ENCODE data around the gene ZNRF3.
"Not testable (repeated sequence)": the region's sequence is repeated elsewhere in the genome, so short reads cannot be mapped to it uniquely, and the experiment has no call there.

ZNRF3 gene

DNA sequence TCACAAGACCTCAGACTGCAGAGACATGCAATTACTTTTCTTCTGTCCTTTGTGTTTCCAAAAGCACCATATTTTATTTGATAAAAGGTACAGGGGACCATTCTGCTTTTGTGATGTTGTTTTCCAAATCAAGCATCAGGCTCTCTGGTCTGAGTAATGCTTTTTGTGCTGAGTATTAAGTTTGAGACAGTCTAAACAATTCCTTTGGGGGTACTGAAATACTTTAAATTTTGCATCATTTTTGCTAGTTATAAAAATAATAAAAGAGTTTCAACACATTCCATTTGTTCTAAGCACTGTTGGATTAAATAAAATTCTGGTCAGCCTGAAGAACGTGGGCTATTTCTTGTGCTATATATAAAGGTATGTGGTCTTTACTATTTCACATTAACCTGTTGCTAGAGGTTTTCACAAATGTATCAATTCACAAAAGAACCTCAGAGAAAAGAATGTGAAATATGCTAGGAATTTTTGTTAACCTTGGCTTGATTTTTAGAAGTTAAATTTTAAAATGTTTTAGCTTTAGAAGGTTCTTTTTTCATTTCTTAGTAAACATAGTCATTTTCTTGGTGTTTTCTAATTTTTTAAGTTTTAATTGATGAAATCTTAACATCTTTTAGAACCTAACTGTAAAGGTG is 116.7 kb downstream of the ZNRF3 start:
- Mint-ChIP-seq H3K4me1 (ENCODE audit: low read depth) (peaks cover 2% of the 10 kb centered on the region), H3K36me3 (no peaks in the 10 kb centered on the region), H3K9me3 (ENCODE audit: low read depth) (no peaks in the 10 kb centered on the region), H3K27me3 (peaks cover 11% of the 10 kb centered on the region), H3K4me3 (no peak overlapping the region), H3K27ac (no peak overlapping the region)

DNA sequence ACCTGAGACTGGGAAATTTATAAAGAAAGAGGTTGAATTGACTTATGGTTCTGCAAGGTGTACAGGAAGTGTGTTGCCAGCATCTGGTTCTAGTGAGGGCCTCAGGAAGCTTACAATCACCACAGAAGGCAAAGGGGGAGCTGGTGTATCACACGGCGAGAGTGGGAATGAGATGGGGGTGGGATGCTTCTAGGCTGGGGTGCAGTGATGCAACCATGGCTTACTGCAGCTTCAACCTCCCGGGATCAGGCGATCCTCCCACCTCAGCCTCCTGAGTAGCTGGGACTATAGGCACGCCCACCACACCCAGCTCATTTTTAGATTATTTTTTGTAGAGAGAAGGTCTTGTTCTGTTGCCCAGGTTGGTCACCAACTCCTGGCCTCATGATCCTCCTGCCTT is 117.3 kb downstream of the ZNRF3 start:
- H3K27ac Mint-ChIP-seq = no peak overlapping the region
- H3K36me3 Mint-ChIP-seq = no peaks in the 10 kb centered on the region
- H3K9me3 Mint-ChIP-seq (ENCODE audit: low read depth) = no peaks in the 10 kb centered on the region
- H3K4me3 Mint-ChIP-seq = no peak overlapping the region
- peaks cover 3% of the 10 kb centered on the region for H3K4me1 Mint-ChIP-seq (ENCODE audit: low read depth)
- H3K27me3 Mint-ChIP-seq = peaks cover 14% of the 10 kb centered on the region

DNA sequence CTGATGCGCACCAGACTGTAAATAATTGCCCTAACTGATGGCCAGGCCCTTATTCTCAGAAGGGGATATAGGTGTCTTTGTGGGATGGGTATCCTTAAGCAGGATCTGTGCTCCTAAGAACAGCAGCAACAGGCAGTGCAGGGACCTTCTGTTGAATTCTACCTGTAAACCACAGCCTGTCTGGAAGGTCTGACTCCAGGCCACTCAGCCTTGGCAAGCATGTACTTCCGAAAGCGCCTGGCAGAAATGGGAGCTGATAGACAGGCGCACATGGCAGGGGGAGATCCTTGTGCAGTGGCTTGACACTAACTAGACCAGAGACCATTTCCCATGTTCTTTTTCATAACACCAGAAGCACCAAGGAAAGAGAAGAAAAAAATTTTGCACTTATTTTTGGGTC is 119.2 kb downstream of the ZNRF3 start:
- no peaks in the 10 kb centered on the region for H3K9me3 Mint-ChIP-seq (ENCODE audit: low read depth)
- no peak overlapping the region for H3K4me3 Mint-ChIP-seq
- H3K27me3 Mint-ChIP-seq = peaks cover 16% of the 10 kb centered on the region
- peaks cover 3% of the 10 kb centered on the region for H3K4me1 Mint-ChIP-seq (ENCODE audit: low read depth)
- no peak overlapping the region for H3K27ac Mint-ChIP-seq
- H3K36me3 Mint-ChIP-seq = no peaks in the 10 kb centered on the region

DNA sequence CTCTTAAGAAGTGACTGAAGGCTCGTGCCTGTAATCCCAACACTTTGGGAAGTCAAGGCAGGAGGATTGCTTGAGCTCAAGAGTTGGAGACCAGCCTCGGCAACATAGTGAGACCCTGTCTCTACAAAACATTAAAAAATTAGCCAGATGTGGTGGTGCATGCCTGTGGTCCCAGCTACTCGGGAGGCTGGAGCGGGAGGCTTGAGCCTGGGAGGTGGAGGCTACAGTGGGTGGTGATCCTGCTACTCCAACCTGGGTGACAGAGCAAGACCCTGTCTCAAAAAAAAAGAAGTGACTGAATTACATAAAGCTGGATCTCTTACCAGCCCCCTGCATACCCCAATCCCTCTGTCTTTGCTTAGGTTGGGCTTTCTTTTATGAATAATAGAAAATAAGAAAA is 120.2 kb downstream of the ZNRF3 start:
- Mint-ChIP-seq H3K4me3 (no peak overlapping the region), H3K27ac (no peak overlapping the region), H3K9me3 (ENCODE audit: low read depth) (no peaks in the 10 kb centered on the region), H3K36me3 (no peaks in the 10 kb centered on the region), H3K4me1 (ENCODE audit: low read depth) (peaks cover 3% of the 10 kb centered on the region), H3K27me3 (peaks cover 18% of the 10 kb centered on the region)

DNA sequence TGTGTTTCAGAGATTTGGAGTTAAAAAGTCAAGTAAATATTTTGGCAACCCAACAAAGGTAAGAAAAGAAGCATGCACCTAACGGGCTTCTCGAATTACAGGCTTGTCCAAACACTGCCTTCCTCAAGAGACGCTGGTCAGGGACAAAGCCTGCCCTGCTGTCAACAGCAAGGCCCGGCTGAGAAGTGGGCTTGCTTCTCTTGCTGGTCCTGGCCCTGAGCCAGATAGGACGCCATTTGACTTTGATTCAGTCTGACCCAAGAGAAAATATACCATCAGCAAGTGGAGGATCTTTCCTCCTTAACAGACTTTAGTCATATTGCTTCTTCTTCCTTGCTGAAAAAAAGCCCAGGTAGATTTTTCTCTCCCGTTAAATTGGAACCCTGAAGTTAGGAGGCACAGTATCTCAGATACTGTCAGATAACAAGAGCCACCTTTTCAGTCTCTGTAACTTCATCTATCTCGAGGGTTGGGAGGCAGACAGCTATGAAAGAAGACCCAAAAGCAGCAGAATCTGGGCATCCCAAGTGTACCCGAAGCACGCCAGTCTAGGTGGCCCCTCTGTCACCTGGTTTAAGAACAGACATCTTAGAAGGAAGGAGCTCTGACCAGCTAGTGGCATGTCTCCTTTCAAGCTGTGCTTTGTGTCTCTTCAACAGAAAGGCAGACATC is 120.7 kb downstream of the ZNRF3 start:
- no peak overlapping the region for H3K27ac Mint-ChIP-seq
- H3K4me3 Mint-ChIP-seq = no peak overlapping the region
- peaks cover 18% of the 10 kb centered on the region for H3K27me3 Mint-ChIP-seq
- peaks cover 2% of the 10 kb centered on the region for H3K36me3 Mint-ChIP-seq
- H3K4me1 Mint-ChIP-seq (ENCODE audit: low read depth) = peaks cover 3% of the 10 kb centered on the region
- H3K9me3 Mint-ChIP-seq (ENCODE audit: low read depth) = no peaks in the 10 kb centered on the region

DNA sequence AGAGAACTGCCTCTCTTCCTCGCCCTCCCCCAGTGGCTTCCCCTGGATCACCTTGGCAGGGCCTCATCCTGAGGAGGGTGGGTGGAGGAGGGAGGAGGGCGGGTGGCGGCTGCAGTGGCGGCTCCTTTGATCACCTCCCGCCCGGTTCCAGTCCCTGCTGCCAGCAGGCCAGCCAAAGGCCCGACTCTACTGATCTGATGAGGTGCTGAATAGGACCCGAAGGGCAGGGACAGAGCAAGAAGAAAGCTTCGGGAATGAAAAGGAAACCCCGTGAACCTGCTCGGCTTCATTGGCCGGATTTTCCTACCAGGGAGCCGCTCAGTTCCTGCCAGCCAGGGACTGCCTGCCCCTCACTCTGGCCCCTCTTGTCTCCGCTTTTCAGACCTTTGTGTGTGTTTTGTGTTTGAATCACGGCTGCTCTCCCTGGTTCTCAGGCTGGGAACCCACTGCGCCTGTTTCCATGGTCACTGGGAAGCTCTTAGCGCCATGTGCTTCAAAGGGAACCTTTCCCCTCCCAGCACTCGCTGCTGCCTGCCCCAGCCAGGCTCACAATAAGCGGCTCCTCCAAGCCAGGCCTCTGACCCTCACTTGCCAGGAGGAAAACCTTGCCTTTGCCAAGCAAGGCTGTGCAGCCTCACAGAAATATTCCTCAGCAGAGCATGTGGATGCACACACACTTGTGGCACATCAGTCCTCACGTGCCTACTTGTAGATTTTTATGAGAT is 121.4 kb downstream of the ZNRF3 start:
- Mint-ChIP-seq H3K9me3 (ENCODE audit: low read depth) (no peaks in the 10 kb centered on the region), H3K4me3 (no peak overlapping the region), H3K27me3 (peaks cover 18% of the 10 kb centered on the region), H3K27ac (no peak overlapping the region), H3K4me1 (ENCODE audit: low read depth) (peaks cover 3% of the 10 kb centered on the region), H3K36me3 (peaks cover 3% of the 10 kb centered on the region)

DNA sequence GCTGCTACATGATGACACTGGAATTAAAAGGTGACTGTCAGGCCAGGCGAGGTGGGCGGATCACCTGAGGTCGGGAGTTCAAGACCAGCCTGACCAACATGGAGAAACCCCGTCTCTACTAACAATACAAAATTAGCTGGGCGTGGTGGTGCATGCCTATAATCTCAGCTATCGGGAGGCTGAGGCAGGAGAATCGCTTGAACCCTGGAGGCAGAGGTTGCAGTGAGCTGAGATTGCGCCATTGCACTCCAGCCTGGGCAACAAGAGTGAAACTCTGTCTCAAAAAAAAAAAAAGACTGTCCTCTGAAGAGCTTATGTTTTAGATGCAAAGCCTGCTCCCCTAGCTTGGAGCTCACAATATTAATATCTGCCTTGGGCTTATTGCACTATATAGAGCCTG is 122.4 kb downstream of the ZNRF3 start:
- H3K9me3 Mint-ChIP-seq (ENCODE audit: low read depth); H3K36me3 Mint-ChIP-seq; H3K4me1 Mint-ChIP-seq (ENCODE audit: low read depth); H3K27ac Mint-ChIP-seq; H3K4me3 Mint-ChIP-seq: not testable (repeated sequence)
- peaks cover 17% of the 10 kb centered on the region for H3K27me3 Mint-ChIP-seq

DNA sequence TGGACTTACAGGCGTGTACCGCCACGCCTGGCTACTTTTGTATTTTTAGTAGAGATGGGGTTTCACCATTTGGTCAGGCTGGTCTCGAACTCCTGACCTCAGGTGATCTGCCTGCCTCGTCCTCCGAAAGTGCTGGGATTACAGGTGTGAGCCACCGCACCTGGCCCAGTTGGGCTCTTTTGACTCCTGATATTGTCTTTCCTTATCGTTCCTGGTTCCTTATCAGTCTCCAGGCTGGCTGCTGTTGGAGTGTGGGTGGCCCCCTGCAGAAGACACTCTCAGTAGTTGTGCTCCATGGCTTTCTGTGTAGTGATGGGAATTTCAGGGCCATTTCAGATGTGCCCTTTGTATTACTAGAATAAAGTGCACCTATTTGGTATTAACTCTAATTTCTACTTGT is 123.0 kb downstream of the ZNRF3 start:
- Mint-ChIP-seq H3K4me3 (no peak overlapping the region), H3K36me3 (peaks cover 5% of the 10 kb centered on the region), H3K4me1 (ENCODE audit: low read depth) (peaks cover 3% of the 10 kb centered on the region), H3K9me3 (ENCODE audit: low read depth) (no peaks in the 10 kb centered on the region), H3K27ac (no peak overlapping the region), H3K27me3 (peaks cover 22% of the 10 kb centered on the region)

DNA sequence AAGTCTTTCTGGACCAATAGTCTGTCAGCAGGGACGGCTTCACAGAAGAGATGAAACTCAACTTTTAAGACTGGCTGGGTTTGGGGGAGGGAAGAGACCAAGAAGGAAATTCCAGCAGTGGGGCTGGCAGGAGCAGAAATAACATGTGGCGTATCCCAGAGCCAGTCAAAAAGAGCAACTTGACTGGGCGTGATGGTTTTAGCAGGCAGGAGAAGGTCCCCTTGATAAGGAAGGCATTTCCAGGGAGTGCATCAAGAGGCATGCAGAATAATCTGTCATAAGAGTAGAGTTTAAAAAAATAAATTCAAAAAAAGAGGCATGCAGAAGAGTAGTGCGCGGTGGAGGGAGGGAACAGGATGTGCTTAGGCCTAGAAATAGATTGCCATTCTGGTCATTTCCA is 125.8 kb downstream of the ZNRF3 start:
- Mint-ChIP-seq H3K36me3 (peaks cover 11% of the 10 kb centered on the region), H3K27ac (no peak overlapping the region), H3K27me3 (peaks cover 27% of the 10 kb centered on the region), H3K4me3 (no peak overlapping the region), H3K4me1 (ENCODE audit: low read depth) (peaks cover 3% of the 10 kb centered on the region), H3K9me3 (ENCODE audit: low read depth) (no peaks in the 10 kb centered on the region)

DNA sequence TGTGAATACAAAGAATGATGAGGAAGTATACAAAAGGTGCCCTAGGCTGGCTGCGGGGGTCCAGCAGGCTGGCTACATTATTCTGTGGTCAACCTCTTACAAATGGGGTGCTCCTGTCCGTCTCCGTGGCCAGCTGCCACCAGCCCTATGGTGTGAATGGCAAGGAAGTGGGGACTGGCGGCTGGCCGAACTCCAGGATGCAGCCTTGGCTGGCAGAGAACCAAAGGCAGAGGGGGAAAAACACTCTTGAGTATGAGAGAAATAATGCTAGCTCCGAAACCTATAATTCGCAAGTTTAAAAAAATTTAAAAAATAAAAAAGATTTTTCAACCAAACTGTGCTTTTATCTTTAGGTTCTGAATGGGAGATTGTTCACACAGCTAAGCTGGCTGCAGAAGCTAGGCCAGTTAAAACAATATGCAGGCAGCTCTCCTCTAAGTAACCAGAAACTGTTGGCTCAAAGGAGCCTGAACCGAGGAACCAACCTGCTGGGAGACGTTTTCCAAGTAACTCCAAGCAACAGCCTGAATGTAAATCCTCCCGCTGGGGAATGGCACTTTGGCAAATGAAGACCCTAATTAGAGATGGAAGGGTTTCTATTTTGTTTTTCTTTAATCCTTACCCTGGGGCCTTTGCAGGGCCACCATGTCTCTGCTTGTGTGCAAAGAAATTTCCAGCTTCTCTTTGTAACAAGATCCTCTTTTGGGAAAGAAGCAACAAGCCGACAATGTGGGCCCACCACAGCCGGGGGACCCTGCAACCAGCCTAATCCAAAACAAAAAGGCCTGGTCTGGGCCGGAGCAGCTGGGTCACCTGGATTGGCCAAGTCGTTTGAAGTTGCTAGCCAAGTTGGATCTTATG is 128.1 kb downstream of the ZNRF3 start:
- peaks cover 11% of the 10 kb centered on the region for H3K36me3 Mint-ChIP-seq
- H3K27me3 Mint-ChIP-seq = peaks cover 24% of the 10 kb centered on the region
- H3K9me3 Mint-ChIP-seq (ENCODE audit: low read depth) = no peaks in the 10 kb centered on the region
- H3K27ac Mint-ChIP-seq = no peak overlapping the region
- H3K4me3 Mint-ChIP-seq = no peak overlapping the region
- peaks cover 4% of the 10 kb centered on the region for H3K4me1 Mint-ChIP-seq (ENCODE audit: low read depth)

DNA sequence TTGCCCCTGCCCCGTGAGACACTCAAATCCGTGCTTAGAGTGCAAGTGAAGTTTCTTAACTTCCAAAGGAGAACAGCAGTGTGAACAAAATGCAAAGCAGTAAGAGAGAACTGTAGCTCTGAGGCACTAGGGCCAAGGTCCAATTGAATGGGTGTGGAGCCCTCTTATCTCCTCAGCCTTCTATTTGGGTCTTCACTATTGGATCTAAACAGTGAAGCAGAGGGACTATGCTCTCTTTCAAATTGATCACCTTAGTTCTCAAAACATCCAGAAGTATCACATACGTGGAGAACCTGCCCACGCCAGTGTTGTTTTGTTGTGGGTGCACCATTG is 128.7 kb downstream of the ZNRF3 start:
- Mint-ChIP-seq H3K4me1 (ENCODE audit: low read depth) (peaks cover 4% of the 10 kb centered on the region), H3K27me3 (peaks cover 19% of the 10 kb centered on the region), H3K27ac (no peak overlapping the region), H3K36me3 (peaks cover 11% of the 10 kb centered on the region), H3K9me3 (ENCODE audit: low read depth) (no peaks in the 10 kb centered on the region), H3K4me3 (no peak overlapping the region)

DNA sequence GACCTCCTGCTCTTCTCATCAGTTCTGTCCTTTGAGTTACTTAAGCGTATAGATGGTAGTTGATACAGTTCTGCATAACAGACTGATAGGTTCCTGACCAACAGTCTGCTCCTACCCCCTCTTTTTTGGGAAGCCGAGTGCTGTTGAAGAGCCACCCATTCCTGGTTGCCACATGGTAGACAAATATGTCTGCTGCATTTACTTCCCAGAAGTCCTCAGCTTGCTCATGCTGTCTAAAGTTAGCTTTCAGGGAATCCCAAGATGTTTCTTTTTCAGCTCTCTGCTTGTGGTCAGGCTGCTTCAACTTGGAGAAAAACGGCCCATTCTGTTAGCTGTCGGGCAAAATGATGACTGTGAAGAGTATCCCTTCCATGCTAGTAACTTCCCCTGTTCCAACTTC is 129.6 kb downstream of the ZNRF3 start:
- Mint-ChIP-seq H3K4me1 (ENCODE audit: low read depth) (peaks cover 4% of the 10 kb centered on the region), H3K27me3 (peaks cover 27% of the 10 kb centered on the region), H3K27ac (no peak overlapping the region), H3K4me3 (no peak overlapping the region), H3K36me3 (peaks cover 14% of the 10 kb centered on the region), H3K9me3 (ENCODE audit: low read depth) (peaks cover 2% of the 10 kb centered on the region)

DNA sequence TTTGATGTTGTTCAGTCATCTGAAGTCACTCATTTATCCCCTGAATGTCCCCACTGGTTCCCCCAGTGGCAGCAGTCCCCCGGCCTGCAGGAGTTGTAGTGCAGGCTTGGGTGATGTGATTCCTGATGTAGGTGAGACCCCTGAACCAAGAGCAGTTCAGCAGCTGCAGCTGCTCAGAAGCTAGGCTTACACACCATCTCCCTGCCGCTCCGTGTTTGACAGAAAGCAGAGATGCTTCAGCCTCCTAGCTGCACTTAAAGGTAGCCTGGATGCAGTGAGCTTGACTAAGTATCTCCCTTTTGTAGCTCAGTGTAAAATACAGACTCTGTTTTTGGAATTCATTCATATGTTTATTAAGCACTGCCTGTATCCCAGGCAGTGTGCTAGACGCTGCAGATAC is 130.9 kb downstream of the ZNRF3 start:
- H3K9me3 Mint-ChIP-seq (ENCODE audit: low read depth) = peaks cover 9% of the 10 kb centered on the region
- no peak overlapping the region for H3K27ac Mint-ChIP-seq
- peaks cover 17% of the 10 kb centered on the region for H3K36me3 Mint-ChIP-seq
- H3K4me1 Mint-ChIP-seq (ENCODE audit: low read depth) = peaks cover 4% of the 10 kb centered on the region
- peaks cover 30% of the 10 kb centered on the region for H3K27me3 Mint-ChIP-seq
- H3K4me3 Mint-ChIP-seq = no peak overlapping the region

DNA sequence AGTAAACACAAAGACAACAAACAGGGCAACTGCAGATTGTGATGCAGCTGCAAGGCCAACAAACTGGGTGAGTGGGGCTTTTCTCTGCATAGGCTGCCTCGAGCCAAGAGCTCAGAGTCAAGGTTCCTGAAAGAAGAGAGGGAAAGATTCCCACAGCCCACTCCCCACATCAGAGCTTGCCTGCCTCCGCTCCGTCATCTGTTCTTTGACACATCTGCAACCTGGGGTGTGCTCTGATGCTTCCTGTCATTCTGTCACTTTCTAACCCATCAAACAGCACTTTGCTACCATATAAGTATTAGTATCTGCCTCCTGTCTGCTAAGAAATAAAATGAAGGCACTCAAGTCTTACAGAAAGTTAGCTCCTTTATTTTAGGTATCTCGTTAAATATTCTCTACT is 131.4 kb downstream of the ZNRF3 start:
- Mint-ChIP-seq H3K27me3 (peaks cover 30% of the 10 kb centered on the region), H3K9me3 (ENCODE audit: low read depth) (peaks cover 9% of the 10 kb centered on the region), H3K36me3 (peaks cover 17% of the 10 kb centered on the region), H3K4me1 (ENCODE audit: low read depth) (peaks cover 4% of the 10 kb centered on the region), H3K4me3 (no peak overlapping the region), H3K27ac (no peak overlapping the region)

All from activated naive CD8-positive, alpha-beta T cell (primary cell).